Progenitor cell of endocrine pancreas (in vitro differentiated cells): ENCODE results near the gene ZNF738. TPM values are rescaled to one million over a fixed set of nuclear protein-coding genes. Genes with fewer than 3 reads are reported as not detected.

Experiments used
- DNase-seq: peaks from one replicate; pipeline ENCODE4 v3.0.0; 2021; ENCODE audit warnings: low spot score; ENCODE audit not compliant: unreplicated experiment
- H3K27ac Mint-ChIP-seq: 2 replicates; pipeline ENCODE4 v1.8.0; 2021; ENCODE audit warnings: mild to moderate bottlenecking, moderate library complexity, mixed read lengths
- H3K27me3 Mint-ChIP-seq: 2 replicates; pipeline ENCODE4 v1.8.0; 2021; ENCODE audit warnings: mixed read lengths
- H3K36me3 Mint-ChIP-seq: 2 replicates; pipeline ENCODE4 v1.8.0; 2022; ENCODE audit warnings: mixed read lengths; ENCODE audit not compliant: insufficient read depth
- H3K4me1 Mint-ChIP-seq: 2 replicates; pipeline ENCODE4 v1.8.0; 2021; ENCODE audit warnings: low read depth, mixed read lengths
- H3K4me3 Mint-ChIP-seq: 2 replicates; pipeline ENCODE4 v1.8.0; 2021; ENCODE audit warnings: low read depth, mild to moderate bottlenecking, moderate library complexity, mixed read lengths
- H3K9me3 Mint-ChIP-seq: 2 replicates; pipeline ENCODE4 v1.8.0; 2021; ENCODE audit warnings: low read depth, mixed read lengths
- total RNA-seq: library from RNA; stranded (reverse); gene quantifications from 2 replicates; pipeline ENCODE4 v1.2.1, GENCODE V29; 2021
- TF ChIP-seq, protein P1 (sequence below): fragments of 200-600 bp; sonication (generic); IDR thresholded peaks from one replicate; pipeline ENCODE4 v1.5.0; 2021; ENCODE audit warnings: antibody characterized with exemption, mild to moderate bottlenecking; ENCODE audit not compliant: unreplicated experiment

The ZNF738 gene
- total RNA-seq, 1 donor from 2014 or later = 71.8 TPM

DNA sequence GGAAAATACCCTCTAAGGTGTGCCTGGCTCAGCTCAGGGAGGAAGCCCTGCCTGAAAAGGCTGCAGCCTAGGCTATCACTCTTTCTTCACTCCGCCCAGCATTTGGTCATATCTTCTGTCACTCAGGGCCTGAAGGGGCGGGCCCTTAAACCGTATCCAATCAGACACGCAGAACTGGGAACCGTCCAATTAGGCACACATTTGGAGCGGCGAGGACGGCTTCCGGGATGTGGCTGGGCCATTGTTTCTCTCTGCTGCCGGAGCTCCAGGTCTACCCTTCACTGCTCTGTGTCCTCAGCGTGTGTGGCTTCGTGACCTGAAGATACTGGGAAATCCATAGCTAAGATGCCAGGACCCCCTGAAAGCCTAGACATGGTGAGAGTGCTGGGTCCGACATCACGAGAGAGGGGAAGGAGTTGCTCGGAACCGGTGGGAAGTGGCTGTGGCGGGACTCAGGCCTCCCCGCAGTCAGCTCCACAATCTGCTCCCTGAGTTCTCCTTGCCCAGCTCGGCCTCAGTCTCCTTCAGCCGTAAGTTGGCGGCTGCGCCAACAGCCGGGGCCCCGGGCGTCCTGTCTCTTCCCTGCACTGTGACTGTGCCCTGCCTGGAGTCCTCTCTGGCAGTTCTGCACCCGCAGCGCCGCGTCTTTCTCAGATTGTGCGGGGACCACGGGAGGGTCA, 38.2 kb downstream of the ZNF738 start, which contains the start of gene ZNF493:
TSS of gene ZNF493 (plus strand) at position 241 of the 680 bp plus-strand sequence. CDS start at position 346, 105 bp downstream.
- TF ChIP-seq, protein P1, sequence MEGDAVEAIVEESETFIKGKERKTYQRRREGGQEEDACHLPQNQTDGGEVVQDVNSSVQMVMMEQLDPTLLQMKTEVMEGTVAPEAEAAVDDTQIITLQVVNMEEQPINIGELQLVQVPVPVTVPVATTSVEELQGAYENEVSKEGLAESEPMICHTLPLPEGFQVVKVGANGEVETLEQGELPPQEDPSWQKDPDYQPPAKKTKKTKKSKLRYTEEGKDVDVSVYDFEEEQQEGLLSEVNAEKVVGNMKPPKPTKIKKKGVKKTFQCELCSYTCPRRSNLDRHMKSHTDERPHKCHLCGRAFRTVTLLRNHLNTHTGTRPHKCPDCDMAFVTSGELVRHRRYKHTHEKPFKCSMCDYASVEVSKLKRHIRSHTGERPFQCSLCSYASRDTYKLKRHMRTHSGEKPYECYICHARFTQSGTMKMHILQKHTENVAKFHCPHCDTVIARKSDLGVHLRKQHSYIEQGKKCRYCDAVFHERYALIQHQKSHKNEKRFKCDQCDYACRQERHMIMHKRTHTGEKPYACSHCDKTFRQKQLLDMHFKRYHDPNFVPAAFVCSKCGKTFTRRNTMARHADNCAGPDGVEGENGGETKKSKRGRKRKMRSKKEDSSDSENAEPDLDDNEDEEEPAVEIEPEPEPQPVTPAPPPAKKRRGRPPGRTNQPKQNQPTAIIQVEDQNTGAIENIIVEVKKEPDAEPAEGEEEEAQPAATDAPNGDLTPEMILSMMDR = no peak
- H3K27ac Mint-ChIP-seq = peak within 1 kb of the TSS; percentile 99
- peaks cover 6% of the 10 kb centered on the region for H3K9me3 Mint-ChIP-seq
- peak; percentile 82 for DNase-seq
- peak within 1 kb of the TSS; percentile 100 for H3K4me3 Mint-ChIP-seq
- peaks cover 20% of the 10 kb centered on the region for H3K36me3 Mint-ChIP-seq
- no peaks in the 10 kb centered on the region for H3K27me3 Mint-ChIP-seq
- H3K4me1 Mint-ChIP-seq = peaks cover 15% of the 10 kb centered on the region

DNA sequence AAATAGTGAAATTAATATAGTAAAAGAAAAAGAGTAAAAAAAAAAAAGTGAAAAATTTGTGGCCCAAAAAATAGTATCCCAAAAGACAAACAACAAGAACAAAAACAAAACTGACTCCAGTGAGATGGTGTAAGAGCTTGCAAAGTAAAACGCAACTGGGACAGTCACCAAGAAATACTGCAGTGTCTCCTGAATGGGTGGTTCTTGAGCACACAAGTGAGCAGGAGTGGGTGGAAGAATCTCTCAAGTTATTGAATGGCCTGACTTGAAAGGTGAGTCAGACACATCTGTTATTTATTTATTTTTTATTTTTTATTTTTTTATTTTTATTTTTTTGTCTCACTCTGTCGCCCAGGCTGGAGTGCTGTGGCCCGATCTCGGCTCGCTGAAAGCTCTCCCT, 40.1 kb downstream of the ZNF738 start:
- peak overlapping the region; percentile 100 for H3K4me3 Mint-ChIP-seq
- peaks cover 15% of the 10 kb centered on the region for H3K4me1 Mint-ChIP-seq
- H3K36me3 Mint-ChIP-seq = peaks cover 35% of the 10 kb centered on the region
- DNase-seq = no peak
- no peaks in the 10 kb centered on the region for H3K9me3 Mint-ChIP-seq
- TF ChIP-seq, protein P1 = no peak
- no peak overlapping the region for H3K27ac Mint-ChIP-seq
- H3K27me3 Mint-ChIP-seq = no peaks in the 10 kb centered on the region

DNA sequence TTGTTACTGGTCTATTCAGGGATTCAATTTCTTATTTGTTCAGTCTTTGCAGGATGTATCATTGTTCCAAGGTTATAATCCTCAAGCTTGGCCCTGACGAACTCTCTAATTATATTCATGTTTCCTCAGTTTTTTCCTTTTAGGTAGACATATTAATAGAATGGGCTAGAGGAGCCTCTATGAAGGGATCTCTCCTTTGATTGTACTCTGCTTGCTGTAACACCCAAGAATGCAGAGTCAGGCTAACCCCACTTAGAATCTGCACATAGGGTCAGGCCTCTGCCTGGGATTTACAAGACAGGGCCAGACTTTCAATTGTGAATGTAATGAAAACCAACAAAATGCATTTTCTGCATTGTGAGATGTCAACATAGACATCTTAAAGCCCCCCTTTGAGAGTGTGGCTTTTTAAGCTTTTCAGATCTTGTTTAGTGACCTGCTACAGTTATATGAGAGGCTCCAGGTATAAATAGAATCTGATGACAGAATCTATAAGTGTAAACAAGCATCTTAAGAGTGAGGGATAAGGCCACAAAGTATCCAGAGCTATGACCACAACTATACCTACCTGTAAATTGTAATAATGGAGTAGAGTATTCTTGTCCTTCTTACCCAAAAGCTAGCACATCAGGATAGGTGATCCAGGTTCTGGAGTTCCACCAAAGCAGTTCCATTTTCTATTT, 43.6 kb downstream of the ZNF738 start:
- H3K36me3 Mint-ChIP-seq = peaks cover 56% of the 10 kb centered on the region
- H3K27me3 Mint-ChIP-seq = no peaks in the 10 kb centered on the region
- no peak for DNase-seq
- no peak overlapping the region for H3K27ac Mint-ChIP-seq
- peaks cover 3% of the 10 kb centered on the region for H3K9me3 Mint-ChIP-seq
- TF ChIP-seq, protein P1 = no peak
- no peak overlapping the region for H3K4me3 Mint-ChIP-seq
- peaks cover 13% of the 10 kb centered on the region for H3K4me1 Mint-ChIP-seq

DNA sequence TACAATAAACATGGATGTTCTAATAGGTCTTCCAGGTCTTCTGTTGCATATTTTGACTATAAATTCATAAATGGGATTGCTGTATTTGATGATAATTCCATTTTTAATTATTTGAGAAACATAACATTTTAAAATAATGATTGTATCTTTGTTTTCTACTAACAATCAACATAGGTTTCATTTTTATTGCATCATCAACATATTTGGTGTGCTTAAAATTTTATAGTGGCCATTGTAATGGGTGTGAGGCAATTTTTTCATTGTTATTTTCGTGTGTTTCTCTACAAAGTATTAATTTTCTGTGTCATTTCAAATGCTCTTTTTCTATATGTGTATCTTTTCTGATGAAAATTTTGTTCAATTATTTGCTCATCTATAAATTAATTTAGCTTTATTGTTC, 51.4 kb downstream of the ZNF738 start:
- TF ChIP-seq, protein P1 = no peak
- Mint-ChIP-seq H3K4me3 (no peak overlapping the region), H3K9me3 (peaks cover 34% of the 10 kb centered on the region), H3K27ac (no peak overlapping the region), H3K36me3 (peaks cover 83% of the 10 kb centered on the region), H3K27me3 (no peaks in the 10 kb centered on the region), H3K4me1 (no peaks in the 10 kb centered on the region)
- DNase-seq = no peak

DNA sequence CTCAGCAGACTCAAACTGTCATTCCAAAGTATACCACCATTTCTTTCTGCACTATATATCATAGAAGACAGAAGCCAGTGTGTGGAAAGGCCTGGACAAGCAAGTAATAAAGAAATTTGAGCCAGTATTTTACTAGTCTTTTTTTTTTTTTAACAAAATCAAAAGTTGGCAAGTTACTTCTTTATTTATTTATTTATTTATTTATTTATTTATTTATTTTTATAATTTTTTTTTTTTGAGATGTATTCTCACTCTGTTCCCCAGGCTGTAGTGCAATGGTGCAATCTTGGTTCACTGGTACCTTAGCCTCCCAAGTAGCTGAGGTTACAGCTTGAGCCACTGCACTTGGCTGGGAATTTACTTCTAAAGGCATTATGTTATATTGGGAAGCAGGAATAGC, 63.4 kb downstream of the ZNF738 start:
- DNase-seq = no peak
- no peaks in the 10 kb centered on the region for H3K4me1 Mint-ChIP-seq
- no peak overlapping the region for H3K27ac Mint-ChIP-seq
- no peak overlapping the region for H3K4me3 Mint-ChIP-seq
- no peaks in the 10 kb centered on the region for H3K27me3 Mint-ChIP-seq
- TF ChIP-seq, protein P1 = no peak
- peaks cover 66% of the 10 kb centered on the region for H3K9me3 Mint-ChIP-seq
- H3K36me3 Mint-ChIP-seq = peaks cover 78% of the 10 kb centered on the region
